HG03571 (cell line): Measurements from ENCODE around the gene ZNF70.
A peak's percentile ranks its signal among the peaks of the same experiment; 100 is the strongest.
"Not testable (repeated sequence)": the region's sequence is repeated elsewhere in the genome, so short reads cannot be mapped to it uniquely, and the experiment has no call there.

Experiments
- ATAC-seq: cut with Tn5 transposase; IDR thresholded peaks from one replicate; pipeline ENCODE4 v1.9.1; 2021; ENCODE audit not compliant: unreplicated experiment

The ZNF70 gene

DNA sequence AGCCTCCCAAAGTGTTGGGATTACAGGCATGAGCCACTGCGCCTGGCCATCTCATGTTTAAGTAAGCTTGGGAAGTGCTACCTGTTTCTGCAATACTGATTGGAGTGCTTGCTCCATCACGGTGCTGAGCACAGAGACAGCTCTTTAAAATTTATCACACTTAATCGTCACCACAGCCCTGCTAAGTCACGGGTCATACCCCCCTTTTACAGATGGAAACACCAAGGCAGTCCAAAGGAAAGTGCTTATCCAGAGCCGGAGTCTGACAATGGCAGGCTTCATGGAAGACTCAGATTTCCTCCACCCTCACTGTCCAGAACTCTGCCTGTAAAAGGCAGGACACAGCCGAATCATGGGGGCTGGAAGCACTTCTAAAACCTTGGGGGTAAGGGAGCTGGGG lies 9.1 kb upstream of the ZNF70 start:
- ATAC-seq: no peak

DNA sequence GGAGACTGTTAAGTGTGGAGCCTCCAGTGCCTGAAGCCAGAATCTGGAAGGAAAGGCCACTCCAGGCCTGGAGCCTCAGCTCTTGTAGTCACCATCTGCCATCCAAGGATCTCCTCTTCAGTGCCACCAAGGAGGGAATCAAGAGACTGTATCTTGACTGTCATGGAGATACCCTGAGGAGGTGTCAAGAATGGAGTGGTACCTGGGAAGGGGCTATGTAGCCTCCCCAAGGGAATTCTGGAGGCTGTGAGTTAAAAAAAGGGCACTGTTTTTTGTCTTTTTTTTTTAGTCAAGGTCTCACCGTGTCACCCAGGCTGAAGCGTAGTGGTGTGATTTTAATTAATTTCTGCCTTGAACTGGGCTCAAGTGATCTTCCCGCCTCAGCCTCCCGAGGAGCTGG lies 8.7 kb upstream of the ZNF70 start:
- ATAC-seq: no peak

DNA sequence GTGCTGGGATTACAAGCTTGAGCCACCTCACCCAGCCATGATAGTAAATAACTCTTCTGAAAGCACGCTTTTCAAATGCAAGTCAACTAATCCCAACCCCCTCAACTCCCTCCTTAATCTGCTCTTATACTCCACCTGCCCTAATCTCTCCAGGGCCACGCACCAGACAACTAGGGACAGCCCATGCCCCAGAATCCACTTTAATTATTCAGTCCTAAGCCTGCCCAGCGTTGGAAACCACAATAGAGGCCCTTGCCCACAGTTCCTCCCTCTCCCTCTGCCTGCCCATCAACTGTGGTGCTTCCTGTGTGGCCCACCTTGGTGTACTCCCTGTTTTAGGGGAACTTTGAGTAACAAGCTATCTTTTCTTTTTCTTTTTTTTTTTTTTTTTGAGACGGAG lies 6.0 kb upstream of the ZNF70 start:
- no peak for ATAC-seq

DNA sequence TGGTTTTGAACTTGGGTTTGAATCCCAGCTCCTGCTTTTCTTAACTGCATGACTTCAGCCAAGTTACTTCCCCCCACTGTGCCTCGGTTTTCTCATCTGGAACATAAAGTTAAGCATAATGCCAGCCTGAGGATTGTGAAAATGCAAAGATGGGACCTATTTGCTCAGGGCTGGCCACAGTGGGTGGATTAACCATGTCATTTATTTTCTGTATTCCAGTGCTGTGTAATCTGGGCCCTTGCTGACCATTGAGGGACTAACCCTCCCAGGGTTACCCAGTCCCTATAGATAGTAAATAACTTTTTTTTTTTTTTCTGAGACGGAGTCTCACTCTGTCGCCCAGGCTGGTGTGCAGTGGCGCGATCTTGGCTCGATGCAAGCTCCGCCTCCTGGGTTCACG lies 4.8 kb upstream of the ZNF70 start:
- ATAC-seq: no peak

DNA sequence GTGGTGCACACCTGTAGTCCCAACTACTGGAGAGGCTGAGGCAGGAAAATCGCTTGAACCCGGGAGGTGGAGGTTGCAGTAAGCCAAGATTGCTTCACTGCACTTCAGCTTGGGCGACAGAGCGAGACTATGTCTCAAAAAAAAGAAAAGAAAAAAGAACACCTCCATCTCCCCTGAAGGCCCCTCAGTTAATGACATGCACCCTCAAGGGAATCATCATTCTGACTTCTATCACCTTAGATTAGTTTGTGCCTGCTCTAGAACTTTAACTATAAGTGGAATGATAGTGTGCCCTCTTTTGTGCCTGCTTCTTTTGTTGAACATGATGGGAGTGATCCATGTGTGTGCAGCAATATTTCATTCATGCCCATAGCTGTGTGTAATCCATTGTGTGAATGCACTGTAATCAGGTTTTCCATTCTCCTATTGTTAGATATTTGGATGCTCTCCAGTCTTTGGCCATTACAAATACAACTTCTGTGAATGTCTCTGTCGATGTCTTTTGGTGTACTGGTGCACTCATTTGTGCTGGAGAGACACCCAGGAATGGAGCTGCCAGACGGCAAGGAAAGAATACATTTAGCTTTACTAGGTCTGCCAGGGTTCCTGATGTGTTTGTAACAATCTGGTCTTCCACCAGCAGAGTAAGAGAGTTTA lies 4.2 kb upstream of the ZNF70 start:
- no peak for ATAC-seq

DNA sequence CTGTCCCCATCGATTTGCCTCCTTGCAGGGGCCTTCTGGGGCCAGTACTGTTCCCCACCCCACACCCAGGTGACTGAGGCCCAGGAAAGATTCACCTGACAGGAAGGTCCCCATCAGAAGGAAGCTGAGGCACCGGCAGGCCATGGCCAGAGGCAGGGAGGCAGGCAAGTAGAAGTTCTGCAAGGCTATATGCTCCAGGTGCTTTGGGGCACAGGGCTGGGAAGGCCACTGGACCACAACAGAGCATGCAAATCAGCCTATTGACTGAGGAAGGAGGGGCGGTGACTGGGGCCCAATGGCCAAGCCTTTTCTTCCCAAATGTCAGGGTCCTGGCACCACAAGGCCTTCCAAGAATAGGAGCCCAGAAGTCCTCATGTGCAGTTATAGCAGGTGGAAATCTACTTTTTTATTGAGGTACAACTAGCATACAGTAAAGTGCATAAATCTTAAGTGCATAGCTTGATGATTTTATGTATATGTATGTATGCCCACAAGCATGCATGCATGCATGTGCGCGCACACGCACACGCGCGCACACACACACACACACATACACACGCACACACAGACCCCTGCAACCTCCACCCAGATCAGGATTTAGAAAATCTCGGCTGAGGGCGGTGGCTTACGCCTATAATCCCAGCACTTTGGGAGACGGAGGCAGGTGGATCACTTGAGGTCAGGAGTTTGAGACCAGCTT lies 3.5 kb upstream of the ZNF70 start, which contains the start of gene VPREB3:
VPREB3 (minus strand) TSS at position 206 of the 700 bp plus-strand sequence; CDS start at position 144, 62 bp downstream.
- no peak for ATAC-seq

DNA sequence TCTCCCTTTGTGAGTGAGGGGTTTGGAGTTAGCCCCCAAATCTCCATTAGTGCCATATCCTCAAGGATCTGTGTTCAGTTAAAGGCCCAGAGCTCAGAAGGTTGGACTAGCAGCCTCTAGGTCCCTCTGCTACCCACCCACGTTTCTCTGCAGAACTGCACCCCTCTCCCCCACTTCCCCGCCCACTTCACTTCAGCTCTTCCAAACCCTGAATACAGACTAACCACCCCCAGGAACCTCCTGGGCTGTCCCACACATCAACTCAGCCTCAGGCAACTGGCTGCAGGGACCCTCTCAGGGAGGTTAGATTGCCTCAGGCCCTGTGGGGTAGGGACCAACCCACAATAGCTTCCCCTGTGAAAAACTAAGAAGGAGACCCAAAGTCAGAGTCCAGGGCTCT lies 2.5 kb upstream of the ZNF70 start:
- no peak for ATAC-seq

DNA sequence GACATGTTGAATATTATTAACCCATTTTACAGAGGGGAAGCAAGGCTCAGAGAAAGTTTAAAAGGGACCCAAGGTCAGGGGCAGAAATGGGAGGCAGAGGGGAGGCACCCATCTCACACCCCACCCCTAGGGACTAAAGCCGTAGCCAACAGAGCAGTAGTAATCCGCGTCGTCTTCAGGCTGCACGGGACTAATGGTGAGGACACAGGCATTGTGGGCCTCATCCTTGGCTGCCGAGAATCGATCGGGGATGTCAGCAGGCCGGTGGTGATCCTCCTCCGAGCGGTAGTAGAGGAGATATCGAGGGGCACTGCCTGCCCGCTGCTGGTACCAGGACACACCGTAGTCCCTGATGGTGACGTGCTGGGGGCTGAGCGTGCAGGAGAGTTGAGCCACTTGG lies 1.8 kb upstream of the ZNF70 start:
- no peak for ATAC-seq

DNA sequence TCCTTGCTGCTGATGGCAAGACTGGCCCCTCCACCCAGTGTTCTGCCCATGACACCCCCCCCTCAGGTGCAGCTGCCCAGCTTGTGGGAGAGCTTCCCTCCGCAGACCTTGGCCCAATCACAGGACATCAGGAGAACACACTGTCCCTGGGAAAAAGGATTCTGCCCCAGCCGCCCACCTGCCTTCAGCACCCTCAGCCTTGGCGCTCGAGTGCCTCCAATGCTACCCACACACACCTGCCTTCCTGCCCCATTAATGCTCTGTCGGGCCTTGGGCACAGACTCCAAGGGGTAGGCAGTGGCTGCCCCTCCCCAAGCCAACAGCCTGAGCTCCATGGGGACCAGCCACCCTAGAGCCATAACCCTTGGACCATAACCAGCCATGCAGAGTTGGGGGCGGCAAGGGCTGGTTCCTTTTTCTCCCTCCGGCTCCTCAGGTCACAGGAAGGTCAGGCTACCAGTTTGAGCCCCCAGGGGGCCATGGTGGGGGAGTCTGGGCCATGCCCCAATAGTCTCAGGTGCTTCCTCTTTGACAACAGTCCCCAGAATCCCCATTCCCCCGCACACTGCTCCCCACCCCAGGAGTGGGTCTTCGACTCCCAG lies 1.3 kb upstream of the ZNF70 start:
- ATAC-seq: no peak

DNA sequence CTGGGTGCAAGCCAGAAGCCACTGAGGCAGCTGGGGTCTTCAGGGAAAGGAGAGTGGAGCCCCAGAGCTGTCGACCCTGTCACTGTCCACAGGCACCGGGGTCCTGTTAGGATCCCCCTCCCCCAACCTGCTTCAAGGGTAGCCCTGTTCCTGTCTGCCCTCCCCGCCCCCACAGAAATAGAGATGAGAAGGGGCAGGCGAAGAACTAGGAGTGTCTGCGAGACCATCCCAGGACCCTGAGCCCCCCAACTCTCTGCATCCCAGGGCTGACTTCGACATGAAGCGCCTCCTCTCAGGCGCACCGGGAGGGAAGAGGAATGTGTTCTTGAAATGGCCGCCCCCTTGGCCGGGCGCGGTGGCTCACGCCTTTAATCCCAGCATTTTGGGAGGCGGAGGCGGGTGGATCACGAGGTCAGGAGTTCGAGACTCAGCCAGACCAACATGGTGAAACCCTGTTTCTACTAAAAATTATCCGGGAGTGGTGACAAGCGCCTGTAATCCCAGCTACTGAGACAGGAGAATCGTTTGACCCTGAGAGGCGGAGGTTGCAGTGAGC lies 607 bp upstream of the ZNF70 start:
- ATAC-seq: peak; percentile 12

DNA sequence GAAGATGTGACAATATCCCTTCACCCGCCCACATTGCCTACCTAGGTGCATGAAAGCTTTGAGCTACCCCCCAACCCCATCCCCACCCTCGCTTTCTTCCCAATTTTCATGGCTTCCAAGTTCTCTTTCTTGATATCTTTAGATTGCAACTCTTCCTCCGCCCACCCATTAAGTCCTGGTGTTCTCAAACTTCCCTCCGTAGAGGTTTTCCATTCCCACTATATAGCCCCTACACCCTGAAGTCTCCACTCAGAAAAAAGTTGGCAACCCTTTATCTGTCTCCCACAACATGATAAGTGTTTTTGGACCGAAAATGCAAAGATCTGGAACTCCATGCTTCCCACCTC lies 572 bp downstream of the ZNF70 start:
- no peak for ATAC-seq

DNA sequence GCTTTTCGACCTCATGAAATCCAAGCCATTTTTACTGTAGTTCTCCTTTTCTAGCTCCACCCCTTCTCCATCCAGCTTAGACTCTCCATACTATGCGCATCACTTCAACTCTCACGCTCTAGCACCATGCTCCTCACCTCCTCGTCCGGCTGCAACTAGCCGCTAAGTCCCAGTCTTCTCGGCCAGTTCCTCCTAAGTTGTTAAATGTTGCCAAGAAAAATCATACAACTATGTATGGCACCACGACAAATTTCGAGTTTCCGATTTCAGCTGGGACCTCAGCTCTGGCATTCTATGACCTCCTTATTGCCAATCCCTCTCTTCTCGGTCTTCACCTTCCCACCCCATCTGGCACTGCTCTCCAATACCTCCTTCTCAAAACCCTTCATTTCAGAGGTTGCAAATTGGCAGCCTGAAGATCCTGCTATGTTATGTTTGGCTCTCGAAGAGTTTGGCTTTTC lies 1.0 kb downstream of the ZNF70 start:
- no peak for ATAC-seq

DNA sequence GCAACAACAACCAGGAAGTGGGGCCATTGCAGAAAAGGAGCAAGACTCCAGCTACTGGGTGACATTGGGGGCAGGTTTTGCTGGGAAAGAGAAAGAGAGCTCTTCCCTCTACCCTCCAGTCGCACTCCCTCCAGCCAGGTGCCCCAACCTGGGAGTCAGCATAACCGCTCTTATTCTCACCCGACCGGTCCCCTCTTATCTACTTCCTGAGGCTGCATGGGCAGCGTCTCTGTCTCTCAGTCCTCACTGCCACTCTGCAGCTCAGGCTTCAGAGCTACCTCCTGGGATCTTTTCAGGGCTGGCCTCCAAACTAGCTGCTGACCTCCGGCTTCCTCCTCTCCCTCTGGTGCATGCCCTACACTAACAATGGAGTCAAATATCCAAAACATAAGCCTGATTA lies 5.1 kb downstream of the ZNF70 start:
- no peak for ATAC-seq

DNA sequence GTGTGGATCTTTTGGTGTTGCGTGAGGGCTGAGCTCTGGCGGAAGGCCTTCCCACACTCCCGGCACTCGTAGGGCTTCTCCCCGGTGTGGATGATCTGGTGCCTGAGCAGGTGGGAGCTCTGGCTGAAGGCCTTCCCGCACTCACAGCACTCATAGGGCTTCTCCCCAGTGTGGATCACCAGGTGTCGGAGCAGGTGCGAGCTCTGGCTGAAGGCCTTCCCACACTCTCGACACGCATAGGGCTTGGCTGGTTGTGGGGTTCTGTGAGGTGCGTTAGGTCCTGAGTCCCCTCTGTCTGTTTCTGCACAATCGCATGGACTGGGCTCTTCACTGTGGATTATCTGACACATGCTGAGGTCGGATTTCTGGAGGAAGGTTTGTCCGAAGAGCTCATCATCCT lies 6.4 kb downstream of the ZNF70 start:
- ATAC-seq: no peak

DNA sequence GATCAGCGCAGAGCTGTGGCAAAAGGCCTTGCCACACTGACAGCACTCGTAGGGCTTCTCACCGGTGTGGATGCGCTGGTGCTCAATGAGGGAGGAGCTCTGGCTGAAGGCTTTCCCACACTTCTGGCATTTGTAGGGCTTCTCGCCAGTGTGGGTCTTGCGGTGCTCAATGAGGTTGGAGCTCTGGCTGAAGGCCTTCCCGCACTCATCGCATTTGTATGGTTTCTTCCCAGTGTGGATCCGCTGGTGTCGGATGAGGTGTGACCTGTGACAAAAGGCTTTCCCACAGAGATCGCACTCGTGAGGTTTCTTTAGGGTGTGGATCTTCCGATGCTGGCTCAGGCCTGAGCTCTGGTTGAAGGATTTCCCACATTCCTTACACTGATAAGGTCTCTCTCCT lies 6.9 kb downstream of the ZNF70 start:
- no peak for ATAC-seq

DNA sequence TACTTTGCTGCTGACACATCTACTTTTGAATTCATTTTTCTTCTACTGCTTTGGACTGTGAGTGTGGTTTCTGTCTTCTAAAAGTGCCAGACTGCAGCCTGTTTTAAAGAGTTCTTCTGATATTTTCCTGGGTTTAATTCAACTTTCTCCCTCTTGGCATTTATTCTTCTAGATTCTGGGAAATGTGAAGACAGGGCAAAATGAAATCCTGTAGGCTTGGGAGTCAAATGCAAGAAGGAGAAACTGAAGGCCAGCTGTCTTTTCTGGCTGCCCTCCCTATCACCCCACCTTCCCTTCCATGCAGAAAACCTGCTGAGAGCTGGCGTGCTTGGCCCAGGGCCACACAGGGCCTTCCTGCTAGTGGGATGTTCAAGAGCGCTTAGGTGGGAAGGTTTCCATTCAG lies 7.6 kb downstream of the ZNF70 start:
- ATAC-seq: no peak

DNA sequence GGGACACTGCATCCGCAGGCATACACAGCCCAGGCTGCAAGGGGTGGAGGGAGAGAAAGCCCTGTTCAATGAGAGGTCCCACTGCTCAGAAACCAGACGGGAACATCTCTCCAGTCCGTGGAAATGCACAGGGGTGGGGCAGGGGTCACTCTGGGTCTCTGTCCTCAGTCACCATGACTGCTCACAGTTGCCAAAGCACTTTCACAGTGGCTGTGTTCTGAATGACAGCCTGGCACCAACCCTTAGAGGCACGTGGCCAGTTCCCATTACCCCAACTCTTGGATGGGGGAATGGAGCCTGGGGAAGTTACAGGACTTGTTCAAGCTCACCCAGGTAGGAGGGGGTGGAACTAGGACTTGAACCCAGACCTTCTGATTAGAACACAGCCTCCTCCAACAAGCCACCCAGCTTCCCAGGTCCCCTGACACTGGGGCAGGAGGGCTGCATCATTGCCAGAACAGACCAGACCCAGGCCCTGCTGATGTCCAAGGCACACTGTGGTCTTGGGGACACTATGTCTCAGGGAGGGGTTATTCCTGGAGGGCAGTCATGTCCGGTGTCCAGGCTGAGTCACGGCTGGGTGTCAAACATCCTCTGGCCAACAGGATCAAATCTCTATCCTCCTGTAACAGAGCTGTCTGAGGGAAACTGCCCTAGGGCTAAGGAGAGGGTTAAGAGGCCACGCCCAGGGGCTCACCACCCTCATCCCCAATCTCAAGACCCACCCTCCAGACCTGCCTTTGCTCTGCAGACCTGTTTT lies 8.2 kb downstream of the ZNF70 start:
- no peak for ATAC-seq

DNA sequence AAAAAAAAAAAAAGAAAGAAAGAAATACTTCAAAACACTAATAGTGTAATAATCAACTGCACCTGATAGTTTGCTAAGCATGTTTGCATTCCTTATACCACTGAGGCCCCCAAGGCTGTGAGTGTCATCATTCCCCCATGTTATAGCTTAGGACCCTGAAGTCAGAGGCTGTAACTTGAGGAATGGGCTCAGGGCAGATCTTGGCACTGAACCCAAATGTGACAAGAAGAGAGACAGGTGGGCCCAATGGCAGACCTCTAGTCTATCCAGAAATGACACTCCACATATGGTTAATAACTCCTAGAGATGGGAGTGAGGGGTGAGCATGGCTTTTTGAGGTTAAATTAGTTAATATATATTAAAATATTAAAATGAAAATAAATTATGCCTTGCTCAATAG lies 13.2 kb downstream of the ZNF70 start:
- ATAC-seq: no peak

DNA sequence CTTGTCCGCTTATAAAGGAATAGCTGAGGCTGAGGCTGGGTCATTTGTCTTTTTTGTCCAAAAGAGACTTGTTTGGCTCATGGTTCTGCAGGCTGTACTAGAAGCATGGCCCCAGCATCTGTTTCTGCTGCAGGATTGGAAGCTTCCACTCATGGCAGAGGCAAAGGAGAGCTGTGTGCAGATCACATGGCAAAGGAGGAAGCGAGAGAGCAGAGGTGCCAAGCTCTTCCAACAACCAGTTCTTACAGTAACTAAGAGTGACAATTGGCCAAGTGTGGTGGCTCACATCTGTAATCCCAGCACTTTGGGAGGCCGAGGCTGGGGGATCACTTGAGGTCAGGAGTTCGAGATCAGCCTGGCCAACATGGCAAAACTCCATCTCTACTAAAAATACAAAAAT lies 22.8 kb downstream of the ZNF70 start:
- ATAC-seq: not testable (repeated sequence)

DNA sequence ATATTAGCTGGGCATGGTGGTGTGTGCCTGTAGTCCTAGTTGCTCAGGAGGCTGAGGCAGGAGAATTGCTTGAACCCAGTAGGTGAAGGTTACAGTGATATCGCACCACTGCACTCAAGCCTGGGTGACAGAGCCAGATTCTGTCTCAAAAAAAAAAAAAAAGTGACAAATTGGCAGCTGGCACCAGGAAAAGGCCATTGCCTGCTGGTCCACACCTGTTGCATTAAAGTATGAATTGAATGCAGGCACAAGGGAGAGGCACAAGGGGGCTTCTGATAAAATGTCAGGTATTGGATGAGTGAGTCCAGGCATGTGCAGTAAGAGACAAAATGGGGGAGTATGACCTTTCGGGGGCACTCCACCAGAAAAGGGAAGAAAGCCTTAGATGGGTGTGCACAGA lies 28.2 kb downstream of the ZNF70 start:
- no peak for ATAC-seq

DNA sequence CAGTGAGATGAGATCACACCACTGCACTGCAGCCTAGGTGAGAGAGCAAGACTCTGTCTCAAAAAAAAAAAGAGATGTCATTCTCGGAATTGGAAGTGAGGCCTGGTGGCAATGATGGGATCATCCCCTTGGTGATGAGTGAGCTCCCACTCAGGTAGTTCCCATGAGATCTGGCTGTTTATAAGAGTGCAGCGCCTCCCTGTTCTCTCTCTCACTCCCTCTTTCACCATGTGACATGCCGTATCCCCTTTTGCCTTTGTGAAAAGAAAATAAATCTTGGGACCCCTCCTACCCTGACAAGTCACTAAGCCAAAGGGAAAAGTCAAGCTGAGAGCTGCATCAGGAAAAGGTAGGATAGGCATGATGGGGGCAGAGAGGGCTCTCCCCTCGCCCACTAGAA lies 28.8 kb downstream of the ZNF70 start:
- no peak for ATAC-seq
